ENCODE data around the gene GADD45A. TPM values are rescaled to one million over a fixed set of nuclear protein-coding genes. Genes with fewer than 3 reads are reported as not detected.

The GADD45A gene
- total RNA-seq, 1 experiment from 2014 or later: 58.6 TPM

- CTCF ChIA-PET: no interaction called here
- no peak overlapping the region for H3K27ac Mint-ChIP-seq (ENCODE audit: unreplicated experiment)
- no peak overlapping the region for H3K4me3 ChIP-seq (ENCODE audit: low read depth, low read length)
- no peaks in the 10 kb centered on the region for H3K9me3 Mint-ChIP-seq (ENCODE audit: unreplicated experiment)
- no peak overlapping the region for H3K4me3 Mint-ChIP-seq (ENCODE audit: unreplicated experiment)
- no peak for DNase-seq
- intact Hi-C loops (cut with micrococcal nuclease; ENCODE audit: unreplicated experiment): no loop called here
- no peaks in the 10 kb centered on the region for H3K9me3 ChIP-seq
- POLR2A ChIA-PET: no interaction called here
- H3K27me3 ChIP-seq (replicated peaks; ENCODE audit: control insufficient read depth, insufficient read depth, low read length): no peaks in the 10 kb centered on the region
- no peaks in the 10 kb centered on the region for H3K36me3 Mint-ChIP-seq (ENCODE audit: insufficient read depth, unreplicated experiment)
- BruUV-seq (replicated peaks): no TSS peak
- peaks cover 6% of the 10 kb centered on the region for H3K4me1 Mint-ChIP-seq (ENCODE audit: low read depth, unreplicated experiment)
- TF ChIP-seq CTCF (IDR thresholded peaks at IDR 0.05; ENCODE audit: insufficient read depth in 1 of 2, low read depth in 1 of 2, low read length in 1 of 2, severe bottlenecking in 1 of 2, unreplicated experiment in 1 of 2): no peak
- no peaks in the 10 kb centered on the region for H3K27me3 Mint-ChIP-seq (ENCODE audit: insufficient read depth, unreplicated experiment)
- no peaks in the 10 kb centered on the region for H3K36me3 ChIP-seq (ENCODE audit: control insufficient read depth, insufficient read depth, low read length)
- no peaks in the 10 kb centered on the region for H3K4me1 ChIP-seq
These were observed 26.8 kb downstream of the GADD45A start for GRCh38 chr1:67711855-67712212.

GRCh38 chr1:67713057-67713846, 28.3 kb downstream of the GADD45A start:
- Mint-ChIP-seq H3K4me1 (ENCODE audit: low read depth, unreplicated experiment) (peaks cover 13% of the 10 kb centered on the region), H3K4me3 (ENCODE audit: unreplicated experiment) (no peak overlapping the region), H3K27ac (ENCODE audit: unreplicated experiment) (no peak overlapping the region), H3K36me3 (ENCODE audit: insufficient read depth, unreplicated experiment) (no peaks in the 10 kb centered on the region), H3K9me3 (ENCODE audit: unreplicated experiment) (no peaks in the 10 kb centered on the region), H3K27me3 (ENCODE audit: insufficient read depth, unreplicated experiment) (no peaks in the 10 kb centered on the region)
- Histone ChIP-seq H3K9me3 (no peaks in the 10 kb centered on the region), H3K27me3 (replicated peaks; ENCODE audit: control insufficient read depth, insufficient read depth, low read length) (no peaks in the 10 kb centered on the region), H3K36me3 (ENCODE audit: control insufficient read depth, insufficient read depth, low read length) (no peaks in the 10 kb centered on the region), H3K4me3 (ENCODE audit: low read depth, low read length) (no peak overlapping the region), H3K4me1 (no peaks in the 10 kb centered on the region)
- intact Hi-C loops (cut with micrococcal nuclease; ENCODE audit: unreplicated experiment): no loop called here
- ChIA-PET CTCF (no interaction called here), POLR2A (no interaction called here)
- no peak for TF ChIP-seq CTCF (IDR thresholded peaks at IDR 0.05; ENCODE audit: insufficient read depth in 1 of 2, low read depth in 1 of 2, low read length in 1 of 2, severe bottlenecking in 1 of 2, unreplicated experiment in 1 of 2)
- no TSS peak for BruUV-seq (replicated peaks)
- no peak for DNase-seq

- Mint-ChIP-seq H3K27me3 (ENCODE audit: insufficient read depth, unreplicated experiment) (no peaks in the 10 kb centered on the region), H3K9me3 (ENCODE audit: unreplicated experiment) (no peaks in the 10 kb centered on the region), H3K27ac (ENCODE audit: unreplicated experiment) (no peak overlapping the region), H3K4me3 (ENCODE audit: unreplicated experiment) (no peak overlapping the region), H3K4me1 (ENCODE audit: low read depth, unreplicated experiment) (peaks cover 13% of the 10 kb centered on the region), H3K36me3 (ENCODE audit: insufficient read depth, unreplicated experiment) (no peaks in the 10 kb centered on the region)
- no peak overlapping the region for H3K4me3 ChIP-seq (ENCODE audit: low read depth, low read length)
- no peaks in the 10 kb centered on the region for H3K4me1 ChIP-seq
- H3K27me3 ChIP-seq (replicated peaks; ENCODE audit: control insufficient read depth, insufficient read depth, low read length): no peaks in the 10 kb centered on the region
- no peaks in the 10 kb centered on the region for H3K36me3 ChIP-seq (ENCODE audit: control insufficient read depth, insufficient read depth, low read length)
- no peaks in the 10 kb centered on the region for H3K9me3 ChIP-seq
- ChIA-PET POLR2A (no interaction called here), CTCF (no interaction called here)
- BruUV-seq (replicated peaks): no TSS peak
- no peak for TF ChIP-seq CTCF (IDR thresholded peaks at IDR 0.05; ENCODE audit: insufficient read depth in 1 of 2, low read depth in 1 of 2, low read length in 1 of 2, severe bottlenecking in 1 of 2, unreplicated experiment in 1 of 2)
- intact Hi-C loops (cut with micrococcal nuclease; ENCODE audit: unreplicated experiment): no loop called here
- no peak for DNase-seq
These were observed 30.8 kb downstream of the GADD45A start for GRCh38 chr1:67715819-67716218.

Measured in Caco-2 (cell line).